ENCODE data around the gene SAT2. TPM values are rescaled to one million over a fixed set of nuclear protein-coding genes. Genes with fewer than 3 reads are reported as not detected.

Gene SAT2
- 205 TPM for polyA plus RNA-seq (2012; ENCODE audit: insufficient read length, low read depth)

DNA sequence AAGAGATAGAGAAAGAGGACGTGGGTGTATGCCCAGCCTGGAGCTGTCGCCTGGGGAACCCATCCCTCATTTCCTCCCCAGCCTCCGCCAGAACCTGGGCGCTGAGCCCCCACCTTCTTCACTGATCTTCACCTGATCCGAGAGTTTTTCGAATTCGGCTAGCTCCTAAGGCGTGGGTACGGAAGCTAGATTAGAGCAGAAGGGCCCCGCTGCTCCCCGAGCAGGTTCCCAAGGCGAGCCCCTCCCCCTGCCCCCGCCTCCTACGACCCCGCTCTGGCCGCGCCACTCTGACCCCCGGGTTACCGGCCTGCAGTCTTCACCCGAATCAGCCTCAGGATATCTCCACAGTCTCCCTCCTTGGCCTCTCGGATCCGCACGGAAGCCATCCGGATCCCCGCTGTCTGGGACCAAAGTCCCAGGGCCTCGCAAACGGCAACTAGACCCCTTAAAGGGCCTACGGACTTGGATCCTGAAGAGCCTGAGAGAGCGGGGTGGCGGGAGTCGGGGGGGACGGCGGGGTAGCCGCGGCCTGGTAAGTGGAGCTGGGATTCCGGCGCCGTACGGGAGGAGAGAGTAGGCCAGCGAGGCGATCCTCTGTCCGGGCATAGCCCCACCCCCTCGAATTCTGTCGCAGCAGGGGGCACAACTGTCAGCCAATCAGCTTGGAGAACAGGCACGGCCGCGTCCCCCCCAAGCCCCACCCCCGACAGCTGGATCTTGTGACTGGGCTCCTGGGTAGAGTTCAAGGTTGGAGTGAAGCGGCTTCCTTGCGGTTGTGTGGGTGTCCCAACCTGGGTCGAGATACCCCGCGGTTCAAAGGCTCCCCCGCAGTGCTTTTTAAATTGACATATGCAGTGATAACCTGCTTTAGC, at the start of gene SAT2:
TSS of gene SAT2 (minus strand) at position 572 of the 872 bp plus-strand sequence. CDS start at position 386, 186 bp downstream.
- TF ChIP-seq SIN3A (IDR thresholded peaks at IDR 0.05; ENCODE audit: borderline replicate concordance, insufficient read depth, low read length) (no peak), TAF1 (IDR thresholded peaks at IDR 0.05; ENCODE audit: borderline replicate concordance, insufficient read depth, low read length) (peak; percentile 81; the same call in 1 of the 2 replicates), FOXP2 (optimal IDR thresholded peaks at IDR 0.05; ENCODE audit: borderline replicate concordance, extremely low read depth, extremely low read length, insufficient read depth) (no peak), POLR2AphosphoS5 (IDR thresholded peaks at IDR 0.05; ENCODE audit: low read depth, low read length) (peak; percentile 95), REST (IDR thresholded peaks at IDR 0.05; ENCODE audit: insufficient read depth in 1 of 2, low read depth in 2 of 2, low read length in 2 of 2) (0 out of 4 replicates have a peak, but pooled peaks of 1 of the 2 experiments have one; percentile 9)

- no peak for TF ChIP-seq TAF1 (IDR thresholded peaks at IDR 0.05; ENCODE audit: borderline replicate concordance, insufficient read depth, low read length)
- no peak for TF ChIP-seq FOXP2 (optimal IDR thresholded peaks at IDR 0.05; ENCODE audit: borderline replicate concordance, extremely low read depth, extremely low read length, insufficient read depth)
- no peak for TF ChIP-seq SIN3A (IDR thresholded peaks at IDR 0.05; ENCODE audit: borderline replicate concordance, insufficient read depth, low read length)
- no peak for TF ChIP-seq REST (IDR thresholded peaks at IDR 0.05; ENCODE audit: insufficient read depth in 1 of 2, low read depth in 2 of 2, low read length in 2 of 2)
- no peak for TF ChIP-seq POLR2AphosphoS5 (IDR thresholded peaks at IDR 0.05; ENCODE audit: low read depth, low read length)
Observed at GRCh38 chr17:7676533-7676932, 48.9 kb upstream of the SAT2 start.

- TF ChIP-seq FOXP2 (optimal IDR thresholded peaks at IDR 0.05; ENCODE audit: borderline replicate concordance, extremely low read depth, extremely low read length, insufficient read depth) (no peak), SIN3A (IDR thresholded peaks at IDR 0.05; ENCODE audit: borderline replicate concordance, insufficient read depth, low read length) (no peak), TAF1 (IDR thresholded peaks at IDR 0.05; ENCODE audit: borderline replicate concordance, insufficient read depth, low read length) (no peak), REST (IDR thresholded peaks at IDR 0.05; ENCODE audit: insufficient read depth in 1 of 2, low read depth in 2 of 2, low read length in 2 of 2) (no peak), POLR2AphosphoS5 (IDR thresholded peaks at IDR 0.05; ENCODE audit: low read depth, low read length) (no peak)
Observed at GRCh38 chr17:7674934-7675333, 47.3 kb upstream of the SAT2 start.

- TF ChIP-seq REST (IDR thresholded peaks at IDR 0.05; ENCODE audit: insufficient read depth in 1 of 2, low read depth in 2 of 2, low read length in 2 of 2) (no peak), SIN3A (IDR thresholded peaks at IDR 0.05; ENCODE audit: borderline replicate concordance, insufficient read depth, low read length) (no peak), FOXP2 (optimal IDR thresholded peaks at IDR 0.05; ENCODE audit: borderline replicate concordance, extremely low read depth, extremely low read length, insufficient read depth) (no peak), POLR2AphosphoS5 (IDR thresholded peaks at IDR 0.05; ENCODE audit: low read depth, low read length) (no peak), TAF1 (IDR thresholded peaks at IDR 0.05; ENCODE audit: borderline replicate concordance, insufficient read depth, low read length) (no peak)
Observed at GRCh38 chr17:7673239-7673638, 45.6 kb upstream of the SAT2 start.
